Loucy (cell line): ENCODE measurements around the gene DLGAP5.

Experiments
- H2AFZ ChIP-seq: fragments of 200-600 bp; sonication (generic); 2 replicates; pipeline ENCODE4 v1.6.0; 2016; ENCODE audit warnings: antibody characterized with exemption, mild to moderate bottlenecking, low read length, moderate library complexity
- H3F3A ChIP-seq: fragments of 200-600 bp; 2 replicates; pipeline ENCODE4 v1.6.0; 2016; ENCODE audit warnings: antibody characterized with exemption, low read depth, mild to moderate bottlenecking
- H3K27me3 ChIP-seq: fragments of 200-600 bp; sonication (generic); 2 replicates; pipeline ENCODE4 v1.6.1; 2014; ENCODE audit warnings: low read length, mild to moderate bottlenecking; ENCODE audit not compliant: insufficient read depth, poor library complexity, severe bottlenecking
- H3K36me3 ChIP-seq: fragments of 200-600 bp; sonication (generic); 2 replicates; pipeline ENCODE4 v1.6.1; 2016; ENCODE audit warnings: low read length; ENCODE audit not compliant: insufficient read depth
- H3K4me1 ChIP-seq: fragments of 200-600 bp; sonication (generic); 2 replicates; pipeline ENCODE4 v1.5.1; 2014; ENCODE audit warnings: low read length, mild to moderate bottlenecking; ENCODE audit not compliant: insufficient read depth, poor library complexity, severe bottlenecking
- H3K4me2 ChIP-seq: fragments of 200-600 bp; sonication (generic); 2 replicates; pipeline ENCODE4 v1.6.0; 2014; ENCODE audit warnings: antibody characterized with exemption, low read length, low read depth, mild to moderate bottlenecking; ENCODE audit not compliant: poor library complexity, severe bottlenecking
- H3K4me3 ChIP-seq: fragments of 200-600 bp; sonication (generic); 2 replicates; pipeline ENCODE4 v1.5.1; 2014; ENCODE audit warnings: low read length, mild to moderate bottlenecking, mixed read lengths; ENCODE audit not compliant: poor library complexity, severe bottlenecking
- H3K79me2 ChIP-seq: fragments of 200-600 bp; sonication (generic); 2 replicates; pipeline ENCODE4 v1.6.1; 2014; ENCODE audit warnings: low read length; ENCODE audit not compliant: insufficient read depth
- H3K9ac ChIP-seq: fragments of 200-600 bp; sonication (generic); 2 replicates; pipeline ENCODE4 v1.6.0; 2014; ENCODE audit warnings: mild to moderate bottlenecking, low read depth, low read length, moderate library complexity; ENCODE audit not compliant: poor library complexity, severe bottlenecking
- H3K9me2 ChIP-seq: fragments of 200-600 bp; sonication (generic); replicated peaks from 2 replicates; pipeline ENCODE4 v1.6.1; 2016; ENCODE audit warnings: low read depth, low read length, mixed read lengths
- H3K9me3 ChIP-seq: fragments of 200-600 bp; sonication (generic); 2 replicates; pipeline ENCODE4 v1.6.1; 2014; ENCODE audit warnings: mild to moderate bottlenecking, antibody characterized with exemption, low read length, low read depth; ENCODE audit not compliant: insufficient read depth
- H4K20me1 ChIP-seq: fragments of 200-600 bp; sonication (generic); 2 replicates; pipeline ENCODE4 v1.6.0; 2014; ENCODE audit warnings: antibody characterized with exemption, low read length, mild to moderate bottlenecking; ENCODE audit not compliant: insufficient read depth, poor library complexity, severe bottlenecking
- EZH2phosphoT487 ChIP-seq: fragments of 200-600 bp; IDR thresholded peaks from 2 replicates; pipeline ENCODE4 v1.6.1; 2018; ENCODE audit warnings: antibody characterized with exemption, mild to moderate bottlenecking, moderate library complexity, borderline replicate concordance
- TF ChIP-seq, protein P1 (sequence below): fragments of 200-600 bp; sonication (generic); conservative IDR thresholded peaks from 2 replicates; pipeline ENCODE4 v1.5.1; 2014; ENCODE audit warnings: mild to moderate bottlenecking, antibody characterized with exemption, low read length

The DLGAP5 gene

DNA sequence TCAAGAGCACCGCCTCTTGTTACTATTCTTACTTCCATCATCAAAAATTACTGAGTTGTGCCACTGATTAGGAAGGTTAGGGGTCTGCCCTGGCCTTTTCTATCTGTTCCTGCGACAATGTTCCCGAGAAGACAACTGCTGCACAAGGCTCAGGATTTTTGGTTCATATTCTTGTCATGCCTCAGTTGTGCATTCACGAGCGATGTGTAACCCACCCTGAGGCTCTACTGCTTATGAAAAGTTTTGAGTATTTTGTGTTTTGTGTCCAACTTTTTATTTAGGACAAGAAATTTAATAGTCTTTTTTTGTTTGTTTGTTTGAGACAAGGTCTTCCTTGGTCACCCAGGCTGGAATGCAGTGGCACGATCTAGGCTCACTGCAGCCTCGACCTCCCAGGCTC, 85.4 kb downstream of the DLGAP5 start:
- H3K79me2 ChIP-seq: no peaks in the 10 kb centered on the region
- H4K20me1 ChIP-seq: no peaks in the 10 kb centered on the region
- H2AFZ ChIP-seq: no peak overlapping the region
- peaks cover 12% of the 10 kb centered on the region; the same call in 1 of the 2 replicates for H3F3A ChIP-seq
- no peak overlapping the region for H3K4me3 ChIP-seq
- peaks cover 6% of the 10 kb centered on the region; the same call in 1 of the 2 replicates for H3K9me3 ChIP-seq
- TF ChIP-seq EZH2phosphoT487: no peak
- TF ChIP-seq, protein P1, sequence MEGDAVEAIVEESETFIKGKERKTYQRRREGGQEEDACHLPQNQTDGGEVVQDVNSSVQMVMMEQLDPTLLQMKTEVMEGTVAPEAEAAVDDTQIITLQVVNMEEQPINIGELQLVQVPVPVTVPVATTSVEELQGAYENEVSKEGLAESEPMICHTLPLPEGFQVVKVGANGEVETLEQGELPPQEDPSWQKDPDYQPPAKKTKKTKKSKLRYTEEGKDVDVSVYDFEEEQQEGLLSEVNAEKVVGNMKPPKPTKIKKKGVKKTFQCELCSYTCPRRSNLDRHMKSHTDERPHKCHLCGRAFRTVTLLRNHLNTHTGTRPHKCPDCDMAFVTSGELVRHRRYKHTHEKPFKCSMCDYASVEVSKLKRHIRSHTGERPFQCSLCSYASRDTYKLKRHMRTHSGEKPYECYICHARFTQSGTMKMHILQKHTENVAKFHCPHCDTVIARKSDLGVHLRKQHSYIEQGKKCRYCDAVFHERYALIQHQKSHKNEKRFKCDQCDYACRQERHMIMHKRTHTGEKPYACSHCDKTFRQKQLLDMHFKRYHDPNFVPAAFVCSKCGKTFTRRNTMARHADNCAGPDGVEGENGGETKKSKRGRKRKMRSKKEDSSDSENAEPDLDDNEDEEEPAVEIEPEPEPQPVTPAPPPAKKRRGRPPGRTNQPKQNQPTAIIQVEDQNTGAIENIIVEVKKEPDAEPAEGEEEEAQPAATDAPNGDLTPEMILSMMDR: no peak
- H3K27me3 ChIP-seq: no peaks in the 10 kb centered on the region
- H3K4me2 ChIP-seq: no peak overlapping the region
- H3K9ac ChIP-seq: no peak overlapping the region
- H3K9me2 ChIP-seq: no peaks in the 10 kb centered on the region
- no peaks in the 10 kb centered on the region for H3K36me3 ChIP-seq
- H3K4me1 ChIP-seq: peaks cover 44% of the 10 kb centered on the region

GRCh38 chr14:55103971-55104954, 87.1 kb downstream of the DLGAP5 start:
- Histone ChIP-seq H3K27me3 (no peaks in the 10 kb centered on the region), H3K9me3 (peaks cover 6% of the 10 kb centered on the region; the same call in 1 of the 2 replicates), H3K4me1 (peaks cover 47% of the 10 kb centered on the region), H4K20me1 (no peaks in the 10 kb centered on the region), H3K9ac (peak overlapping the region; percentile 68), H3K9me2 (no peaks in the 10 kb centered on the region), H3K79me2 (no peaks in the 10 kb centered on the region), H3K4me2 (peak overlapping the region; percentile 58), H3K36me3 (no peaks in the 10 kb centered on the region), H3K4me3 (peak overlapping the region; percentile 38), H2AFZ (peak overlapping the region; percentile 6; the same call in 1 of the 2 replicates), H3F3A (peaks cover 12% of the 10 kb centered on the region; the same call in 1 of the 2 replicates)
- no peak for TF ChIP-seq EZH2phosphoT487

DNA sequence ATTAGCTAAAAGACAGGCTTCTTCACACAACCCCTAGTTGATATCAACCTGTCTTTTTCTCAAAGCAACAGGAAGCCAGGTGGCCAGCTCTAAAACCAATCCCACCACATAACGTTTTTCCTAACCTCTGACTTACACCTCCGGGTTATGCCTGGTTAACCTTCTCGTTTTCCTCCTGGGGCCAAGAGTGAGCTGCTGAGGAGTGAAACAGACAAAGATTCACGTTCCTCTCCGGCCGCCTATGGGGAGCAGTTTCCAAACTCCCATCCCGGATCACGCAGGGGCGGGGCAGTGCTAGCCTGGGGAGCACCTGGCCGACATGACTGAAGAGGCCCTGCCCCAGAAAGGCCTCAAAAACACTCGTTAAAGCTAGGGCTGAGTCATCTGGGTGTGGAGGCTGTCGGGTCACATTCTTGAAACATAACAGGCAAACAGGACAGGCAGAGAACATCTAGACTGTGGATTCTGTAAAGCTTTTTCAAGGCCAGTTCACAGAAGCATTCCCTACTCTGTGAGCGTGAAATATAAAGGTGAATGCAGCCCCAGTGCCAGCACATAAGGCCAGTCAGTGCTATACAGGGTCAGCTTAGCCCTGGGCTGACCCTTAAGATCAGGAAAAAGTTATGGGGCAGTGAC, 88.3 kb downstream of the DLGAP5 start:
- Histone ChIP-seq H3K4me1 (peaks cover 51% of the 10 kb centered on the region), H3K4me2 (peak overlapping the region; percentile 58), H3K27me3 (no peaks in the 10 kb centered on the region), H3F3A (peaks cover 12% of the 10 kb centered on the region; the same call in 1 of the 2 replicates), H2AFZ (peak overlapping the region; percentile 57), H3K79me2 (no peaks in the 10 kb centered on the region), H3K9ac (peak overlapping the region; percentile 68), H4K20me1 (no peaks in the 10 kb centered on the region), H3K4me3 (peak overlapping the region; percentile 38), H3K9me2 (no peaks in the 10 kb centered on the region), H3K9me3 (peaks cover 6% of the 10 kb centered on the region; the same call in 1 of the 2 replicates), H3K36me3 (no peaks in the 10 kb centered on the region)
- TF ChIP-seq, protein P1: no peak
- no peak for TF ChIP-seq EZH2phosphoT487
